ENCODE measurements around the gene STYXL2. TPM values are rescaled to one million over a fixed set of nuclear protein-coding genes. Genes with fewer than 3 reads are reported as not detected.

Gene STYXL2
- total RNA-seq, 4 donors from 2014 or later = 63.7 to 159 (median 89.1) TPM

DNA sequence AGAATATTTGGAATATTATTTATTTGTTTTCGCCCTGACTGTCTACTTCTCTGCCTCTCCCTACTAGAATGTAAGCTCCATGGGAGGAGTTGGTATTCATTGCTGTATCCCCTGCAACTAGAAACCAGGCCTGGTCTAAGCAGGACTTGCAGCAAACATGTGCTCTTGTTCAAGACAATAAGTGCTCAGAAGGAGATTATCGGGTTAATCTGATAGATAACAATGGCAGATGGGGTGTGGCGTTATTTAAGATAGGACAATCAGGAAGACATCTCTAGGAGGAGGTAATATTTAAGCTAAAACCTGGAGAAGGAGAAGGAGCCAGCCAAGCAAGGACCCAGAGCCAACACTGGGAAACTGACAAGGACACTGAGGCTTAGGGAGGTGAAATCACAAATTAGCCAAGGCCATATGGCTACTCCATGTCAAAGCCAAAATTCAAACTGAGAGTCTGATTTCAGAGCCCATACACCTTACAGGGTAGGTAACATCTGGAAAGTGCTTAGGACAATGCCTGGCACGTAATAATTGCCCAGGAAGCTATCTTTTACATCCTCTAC is 41.5 kb downstream of the STYXL2 start:
- ATAC-seq = no peak
- Histone ChIP-seq H3K9me3 (no peaks in the 10 kb centered on the region), H3K4me1 (peaks cover 23 to 59% of the 10 kb centered on the region in 2 donors), H3K4me3 (no peak overlapping the region), H3K27me3 (no peaks in the 10 kb centered on the region), H3K27ac (peak overlapping the region; percentile 68 to 88 (median 80)), H3K36me3 (no peaks in the 10 kb centered on the region)
- in situ Hi-C loops (cut with MboI; ENCODE audit: low sequenced_read_pairs in 4 of 4) (no loop called here), intact Hi-C loops (cut with DNase I; ENCODE audit: low total_unique reads) (loop anchor here (5.0 kb wide), 1 partner anchor 43 kb away; the partner anchor contains the start of genes GPA33 and STYXL2)
- no peak for DNase-seq
- TF ChIP-seq, protein P1, sequence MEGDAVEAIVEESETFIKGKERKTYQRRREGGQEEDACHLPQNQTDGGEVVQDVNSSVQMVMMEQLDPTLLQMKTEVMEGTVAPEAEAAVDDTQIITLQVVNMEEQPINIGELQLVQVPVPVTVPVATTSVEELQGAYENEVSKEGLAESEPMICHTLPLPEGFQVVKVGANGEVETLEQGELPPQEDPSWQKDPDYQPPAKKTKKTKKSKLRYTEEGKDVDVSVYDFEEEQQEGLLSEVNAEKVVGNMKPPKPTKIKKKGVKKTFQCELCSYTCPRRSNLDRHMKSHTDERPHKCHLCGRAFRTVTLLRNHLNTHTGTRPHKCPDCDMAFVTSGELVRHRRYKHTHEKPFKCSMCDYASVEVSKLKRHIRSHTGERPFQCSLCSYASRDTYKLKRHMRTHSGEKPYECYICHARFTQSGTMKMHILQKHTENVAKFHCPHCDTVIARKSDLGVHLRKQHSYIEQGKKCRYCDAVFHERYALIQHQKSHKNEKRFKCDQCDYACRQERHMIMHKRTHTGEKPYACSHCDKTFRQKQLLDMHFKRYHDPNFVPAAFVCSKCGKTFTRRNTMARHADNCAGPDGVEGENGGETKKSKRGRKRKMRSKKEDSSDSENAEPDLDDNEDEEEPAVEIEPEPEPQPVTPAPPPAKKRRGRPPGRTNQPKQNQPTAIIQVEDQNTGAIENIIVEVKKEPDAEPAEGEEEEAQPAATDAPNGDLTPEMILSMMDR (IDR thresholded peaks at IDR 0.05 in 4 of 5, conservative IDR thresholded peaks at IDR 0.05 in 1 of 5) = no peak
- TF ChIP-seq POLR2A (IDR thresholded peaks at IDR 0.05) = no peak

- DNase-seq (peak; percentile 81 to 87), ATAC-seq (peak; percentile 92 to 96)
- TF ChIP-seq POLR2A (IDR thresholded peaks at IDR 0.05) = no peak
- TF ChIP-seq, protein P1 (IDR thresholded peaks at IDR 0.05 in 4 of 5, conservative IDR thresholded peaks at IDR 0.05 in 1 of 5) = no peak
- H3K4me1 ChIP-seq = peaks cover 21 to 59% of the 10 kb centered on the region in 2 donors
- H3K36me3 ChIP-seq = no peaks in the 10 kb centered on the region
- intact Hi-C loops (cut with DNase I; ENCODE audit: low total_unique reads) = loop anchor here (2.0 to 5.0 kb wide), 3 partner anchors 31 to 85 kb away; partner anchors contain the start of genes GPA33, POU2F1 and STYXL2
- in situ Hi-C loops (cut with MboI; ENCODE audit: low sequenced_read_pairs in 4 of 4) = no loop called here
- H3K9me3 ChIP-seq = no peaks in the 10 kb centered on the region
- H3K27ac ChIP-seq = peak overlapping the region; percentile 68 to 88 (median 80)
- H3K4me3 ChIP-seq = no peak overlapping the region
- no peaks in the 10 kb centered on the region for H3K27me3 ChIP-seq
Observed at GRCh38 chr1:167136191-167136614, 42.3 kb downstream of the STYXL2 start.

GRCh38 chr1:167136806-167137205 is 42.9 kb downstream of the STYXL2 start:
- H3K27ac ChIP-seq = peak overlapping the region; percentile 68 to 88 (median 80)
- H3K27me3 ChIP-seq = no peaks in the 10 kb centered on the region
- no peak for TF ChIP-seq POLR2A (IDR thresholded peaks at IDR 0.05)
- TF ChIP-seq, protein P1 (IDR thresholded peaks at IDR 0.05 in 4 of 5, conservative IDR thresholded peaks at IDR 0.05 in 1 of 5) = no peak
- DNase-seq (no peak), ATAC-seq (peak in 1 of 2 donors; percentile 7)
- intact Hi-C loops (cut with DNase I; ENCODE audit: low total_unique reads) = loop anchor here (2.0 to 5.0 kb wide), 3 partner anchors 32 to 84 kb away; partner anchors contain the start of genes GPA33, POU2F1 and STYXL2
- H3K9me3 ChIP-seq = no peaks in the 10 kb centered on the region
- H3K4me3 ChIP-seq = peak overlapping the region in 1 of 4 donors; percentile 14
- H3K36me3 ChIP-seq = no peaks in the 10 kb centered on the region
- peaks cover 22 to 62% of the 10 kb centered on the region in 2 donors for H3K4me1 ChIP-seq
- in situ Hi-C loops (cut with MboI; ENCODE audit: low sequenced_read_pairs in 4 of 4) = no loop called here

DNA sequence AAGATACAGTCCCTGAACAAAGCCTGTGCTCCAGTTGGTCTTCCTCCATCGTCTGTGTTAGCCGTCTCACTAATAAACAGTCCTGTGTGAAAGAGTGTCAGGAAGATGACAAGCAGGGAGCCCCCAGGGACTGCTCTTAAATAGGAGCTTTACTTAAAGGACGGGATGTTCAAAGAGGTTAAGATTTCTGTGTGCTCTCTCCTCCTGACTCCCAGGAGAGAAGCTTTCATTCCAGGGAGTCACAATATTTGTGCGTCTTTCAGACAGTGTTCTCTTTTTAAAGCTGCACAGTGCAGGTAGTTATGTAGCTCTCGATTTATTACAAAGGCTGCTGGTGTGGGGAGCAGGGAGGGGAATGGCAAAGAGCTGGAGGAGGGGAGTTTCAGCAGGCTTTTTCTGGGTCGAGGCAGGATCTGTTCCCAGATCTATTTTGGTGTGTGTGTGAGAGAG is 43.5 kb downstream of the STYXL2 start:
- H3K27me3 ChIP-seq = no peaks in the 10 kb centered on the region
- no peaks in the 10 kb centered on the region for H3K36me3 ChIP-seq
- intact Hi-C loops (cut with DNase I; ENCODE audit: low total_unique reads) = loop anchor here (2.0 to 5.0 kb wide), 3 partner anchors 33 to 83 kb away; partner anchors contain the start of genes GPA33, POU2F1 and STYXL2
- TF ChIP-seq POLR2A (IDR thresholded peaks at IDR 0.05) = no peak
- TF ChIP-seq, protein P1 (IDR thresholded peaks at IDR 0.05 in 4 of 5, conservative IDR thresholded peaks at IDR 0.05 in 1 of 5) = no peak
- peak; percentile 6 to 51 for ATAC-seq
- H3K4me3 ChIP-seq = peak overlapping the region in 1 of 4 donors; percentile 14
- peak overlapping the region; percentile 68 to 88 (median 80) for H3K27ac ChIP-seq
- H3K9me3 ChIP-seq = no peaks in the 10 kb centered on the region
- in situ Hi-C loops (cut with MboI; ENCODE audit: low sequenced_read_pairs in 4 of 4) = no loop called here
- H3K4me1 ChIP-seq = peaks cover 25 to 68% of the 10 kb centered on the region in 2 donors
- DNase-seq = no peak
